WTC11 (cell line): ENCODE results near the gene CALN1. TPM values are rescaled to one million over a fixed set of nuclear protein-coding genes. Genes with fewer than 3 reads are reported as not detected.

Source experiments
- ATAC-seq: fragments of 200-7000 bp; cut with Tn5 transposase; 2 replicates; pipeline ENCODE4 v1.10.0; 2021; ENCODE audit warnings: mild to moderate bottlenecking, moderate library complexity
- CTCF ChIA-PET: fragments of 300-600 bp; sonication (Branson Sonifier 250); formaldehyde crosslinking; loops from one replicate; lab custom pipeline; 2021; ENCODE audit warnings: antibody characterized with exemption; lab: Charles Lee
- POLR2A ChIA-PET: fragments of 350-600 bp; sonication (Branson Sonifier 250); formaldehyde crosslinking; loops from one replicate; lab custom pipeline; 2021; ENCODE audit warnings: antibody characterized with exemption; lab: Charles Lee
- DNase-seq: peaks from one replicate; pipeline ENCODE4 v3.0.0; 2021; ENCODE audit warnings: low spot score
- H3K27ac Mint-ChIP-seq: 2 replicates; pipeline ENCODE4 v1.8.0; 2021; ENCODE audit warnings: mixed read lengths
- H3K27me3 Mint-ChIP-seq: 2 replicates; pipeline ENCODE4 v1.8.0; 2021; ENCODE audit warnings: low read depth, mild to moderate bottlenecking, moderate library complexity, mixed read lengths
- H3K36me3 Mint-ChIP-seq: 2 replicates; pipeline ENCODE4 v1.8.0; 2021; ENCODE audit warnings: mixed read lengths
- H3K4me1 Mint-ChIP-seq: 2 replicates; pipeline ENCODE4 v1.8.0; 2022; ENCODE audit warnings: mixed read lengths
- H3K4me3 Mint-ChIP-seq: 2 replicates; pipeline ENCODE4 v1.8.0; 2021; ENCODE audit warnings: mild to moderate bottlenecking, moderate library complexity, mixed read lengths
- H3K9me3 Mint-ChIP-seq: 2 replicates; pipeline ENCODE4 v1.8.0; 2021; ENCODE audit warnings: mixed read lengths
- AFF4 ChIP-seq: sonication (generic); formaldehyde crosslinking; IDR thresholded peaks from 2 replicates; pipeline ENCODE4 v1.8.1; 2023; ENCODE audit warnings: mild to moderate bottlenecking, missing genetic modification reagents, borderline replicate concordance
- E2F5 ChIP-seq: sonication (generic); formaldehyde crosslinking; IDR thresholded peaks from 2 replicates; pipeline ENCODE4 v1.8.1; 2022; ENCODE audit warnings: mild to moderate bottlenecking, moderate library complexity, missing genetic modification reagents
- GRHL2 ChIP-seq: fragments of 250-450 bp; sonication (Bioruptor Pico); IDR thresholded peaks from 2 replicates; pipeline ENCODE4 v1.8.0; 2022; ENCODE audit warnings: mild to moderate bottlenecking, moderate library complexity; ENCODE audit not compliant: insufficient replicate concordance, severe bottlenecking
- IRF2 ChIP-seq: sonication (generic); formaldehyde crosslinking; IDR thresholded peaks from 2 replicates; pipeline ENCODE4 v1.8.0; 2022; ENCODE audit warnings: low read depth, missing genetic modification reagents, borderline replicate concordance
- NR2C2 ChIP-seq: sonication (generic); formaldehyde crosslinking; IDR thresholded peaks from 2 replicates; pipeline ENCODE4 v1.8.0; 2022; ENCODE audit warnings: mild to moderate bottlenecking, missing genetic modification reagents
- SMAD3 ChIP-seq: sonication (generic); formaldehyde crosslinking; IDR thresholded peaks from 2 replicates; pipeline ENCODE4 v1.8.0; 2022; ENCODE audit warnings: missing genetic modification reagents, mild to moderate bottlenecking, borderline replicate concordance
- ZBTB21 ChIP-seq: sonication (generic); formaldehyde crosslinking; IDR thresholded peaks from 2 replicates; pipeline ENCODE4 v1.8.1; 2023; ENCODE audit warnings: mild to moderate bottlenecking, missing genetic modification reagents, borderline replicate concordance
- ZNF416 ChIP-seq: fragments of 250-450 bp; sonication (Bioruptor Pico); IDR thresholded peaks from 2 replicates; pipeline ENCODE4 v1.9.0; 2021; ENCODE audit warnings: mild to moderate bottlenecking, inconsistent platforms
- total RNA-seq: library from RNA; stranded (reverse); gene quantifications from 3 replicates; pipeline ENCODE4 v1.2.3, GENCODE V29; 2021
- TF ChIP-seq, protein P1 (sequence below): fragments of 250-450 bp; sonication (Bioruptor Pico); IDR thresholded peaks from 2 replicates; pipeline ENCODE4 v1.9.0; 2021; ENCODE audit warnings: mild to moderate bottlenecking
- TF ChIP-seq, protein P2 (sequence below): fragments of 250-450 bp; sonication (Bioruptor Pico); IDR thresholded peaks from 2 replicates; pipeline ENCODE4 v1.9.0; 2021; ENCODE audit warnings: mild to moderate bottlenecking, borderline replicate concordance
- TF ChIP-seq, protein P3 (sequence below): sonication (generic); formaldehyde crosslinking; IDR thresholded peaks from 2 replicates; pipeline ENCODE4 v1.8.0; 2022; ENCODE audit warnings: mild to moderate bottlenecking, missing genetic modification reagents

The CALN1 gene
- total RNA-seq, 1 experiment from 2014 or later = 10.5 TPM

DNA sequence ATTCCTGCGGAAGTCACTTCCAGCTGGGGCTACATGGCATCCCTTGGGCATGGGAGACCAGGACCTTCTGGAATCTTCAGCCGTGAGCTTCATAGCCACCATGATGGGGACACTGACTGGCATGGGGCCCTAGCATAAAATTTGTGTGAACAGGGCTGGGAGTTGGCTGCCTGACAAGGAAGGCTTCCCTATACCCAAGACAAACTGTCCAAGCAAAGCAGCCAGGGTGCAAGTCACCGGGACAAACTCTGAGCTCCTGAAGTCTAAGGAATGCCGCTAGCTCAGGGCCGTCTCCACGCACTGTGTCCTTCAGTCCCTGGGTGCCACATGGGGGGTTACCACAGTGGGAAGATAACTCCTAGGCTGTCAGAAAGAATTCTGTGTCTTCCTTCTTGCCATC is 627.4 kb downstream of the CALN1 start:
- Mint-ChIP-seq H3K9me3 (peaks cover 35% of the 10 kb centered on the region), H3K36me3 (peaks cover 37% of the 10 kb centered on the region), H3K4me3 (no peak overlapping the region), H3K27ac (no peak overlapping the region)
- CTCF ChIA-PET = interaction anchor here (2.4 kb wide), 1 partner anchor 33 kb away, joined by 12 read pairs; no protein-coding TSS in a partner anchor
- no peak for ATAC-seq
- TF ChIP-seq, protein P1, sequence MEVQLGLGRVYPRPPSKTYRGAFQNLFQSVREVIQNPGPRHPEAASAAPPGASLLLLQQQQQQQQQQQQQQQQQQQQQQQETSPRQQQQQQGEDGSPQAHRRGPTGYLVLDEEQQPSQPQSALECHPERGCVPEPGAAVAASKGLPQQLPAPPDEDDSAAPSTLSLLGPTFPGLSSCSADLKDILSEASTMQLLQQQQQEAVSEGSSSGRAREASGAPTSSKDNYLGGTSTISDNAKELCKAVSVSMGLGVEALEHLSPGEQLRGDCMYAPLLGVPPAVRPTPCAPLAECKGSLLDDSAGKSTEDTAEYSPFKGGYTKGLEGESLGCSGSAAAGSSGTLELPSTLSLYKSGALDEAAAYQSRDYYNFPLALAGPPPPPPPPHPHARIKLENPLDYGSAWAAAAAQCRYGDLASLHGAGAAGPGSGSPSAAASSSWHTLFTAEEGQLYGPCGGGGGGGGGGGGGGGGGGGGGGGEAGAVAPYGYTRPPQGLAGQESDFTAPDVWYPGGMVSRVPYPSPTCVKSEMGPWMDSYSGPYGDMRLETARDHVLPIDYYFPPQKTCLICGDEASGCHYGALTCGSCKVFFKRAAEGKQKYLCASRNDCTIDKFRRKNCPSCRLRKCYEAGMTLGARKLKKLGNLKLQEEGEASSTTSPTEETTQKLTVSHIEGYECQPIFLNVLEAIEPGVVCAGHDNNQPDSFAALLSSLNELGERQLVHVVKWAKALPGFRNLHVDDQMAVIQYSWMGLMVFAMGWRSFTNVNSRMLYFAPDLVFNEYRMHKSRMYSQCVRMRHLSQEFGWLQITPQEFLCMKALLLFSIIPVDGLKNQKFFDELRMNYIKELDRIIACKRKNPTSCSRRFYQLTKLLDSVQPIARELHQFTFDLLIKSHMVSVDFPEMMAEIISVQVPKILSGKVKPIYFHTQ = no peak
- TF ChIP-seq, protein P2, sequence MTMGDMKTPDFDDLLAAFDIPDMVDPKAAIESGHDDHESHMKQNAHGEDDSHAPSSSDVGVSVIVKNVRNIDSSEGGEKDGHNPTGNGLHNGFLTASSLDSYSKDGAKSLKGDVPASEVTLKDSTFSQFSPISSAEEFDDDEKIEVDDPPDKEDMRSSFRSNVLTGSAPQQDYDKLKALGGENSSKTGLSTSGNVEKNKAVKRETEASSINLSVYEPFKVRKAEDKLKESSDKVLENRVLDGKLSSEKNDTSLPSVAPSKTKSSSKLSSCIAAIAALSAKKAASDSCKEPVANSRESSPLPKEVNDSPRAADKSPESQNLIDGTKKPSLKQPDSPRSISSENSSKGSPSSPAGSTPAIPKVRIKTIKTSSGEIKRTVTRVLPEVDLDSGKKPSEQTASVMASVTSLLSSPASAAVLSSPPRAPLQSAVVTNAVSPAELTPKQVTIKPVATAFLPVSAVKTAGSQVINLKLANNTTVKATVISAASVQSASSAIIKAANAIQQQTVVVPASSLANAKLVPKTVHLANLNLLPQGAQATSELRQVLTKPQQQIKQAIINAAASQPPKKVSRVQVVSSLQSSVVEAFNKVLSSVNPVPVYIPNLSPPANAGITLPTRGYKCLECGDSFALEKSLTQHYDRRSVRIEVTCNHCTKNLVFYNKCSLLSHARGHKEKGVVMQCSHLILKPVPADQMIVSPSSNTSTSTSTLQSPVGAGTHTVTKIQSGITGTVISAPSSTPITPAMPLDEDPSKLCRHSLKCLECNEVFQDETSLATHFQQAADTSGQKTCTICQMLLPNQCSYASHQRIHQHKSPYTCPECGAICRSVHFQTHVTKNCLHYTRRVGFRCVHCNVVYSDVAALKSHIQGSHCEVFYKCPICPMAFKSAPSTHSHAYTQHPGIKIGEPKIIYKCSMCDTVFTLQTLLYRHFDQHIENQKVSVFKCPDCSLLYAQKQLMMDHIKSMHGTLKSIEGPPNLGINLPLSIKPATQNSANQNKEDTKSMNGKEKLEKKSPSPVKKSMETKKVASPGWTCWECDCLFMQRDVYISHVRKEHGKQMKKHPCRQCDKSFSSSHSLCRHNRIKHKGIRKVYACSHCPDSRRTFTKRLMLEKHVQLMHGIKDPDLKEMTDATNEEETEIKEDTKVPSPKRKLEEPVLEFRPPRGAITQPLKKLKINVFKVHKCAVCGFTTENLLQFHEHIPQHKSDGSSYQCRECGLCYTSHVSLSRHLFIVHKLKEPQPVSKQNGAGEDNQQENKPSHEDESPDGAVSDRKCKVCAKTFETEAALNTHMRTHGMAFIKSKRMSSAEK (CRISPR knock-in tag) = no peak
- TF ChIP-seq IRF2 (CRISPR knock-in tag) (no peak), NR2C2 (CRISPR knock-in tag) (no peak), ZBTB21 (no peak), AFF4 (no peak), SMAD3 (no peak), E2F5 (no peak), ZNF416 (CRISPR knock-in tag) (no peak), GRHL2 (CRISPR knock-in tag) (no peak)
- TF ChIP-seq, protein P3, sequence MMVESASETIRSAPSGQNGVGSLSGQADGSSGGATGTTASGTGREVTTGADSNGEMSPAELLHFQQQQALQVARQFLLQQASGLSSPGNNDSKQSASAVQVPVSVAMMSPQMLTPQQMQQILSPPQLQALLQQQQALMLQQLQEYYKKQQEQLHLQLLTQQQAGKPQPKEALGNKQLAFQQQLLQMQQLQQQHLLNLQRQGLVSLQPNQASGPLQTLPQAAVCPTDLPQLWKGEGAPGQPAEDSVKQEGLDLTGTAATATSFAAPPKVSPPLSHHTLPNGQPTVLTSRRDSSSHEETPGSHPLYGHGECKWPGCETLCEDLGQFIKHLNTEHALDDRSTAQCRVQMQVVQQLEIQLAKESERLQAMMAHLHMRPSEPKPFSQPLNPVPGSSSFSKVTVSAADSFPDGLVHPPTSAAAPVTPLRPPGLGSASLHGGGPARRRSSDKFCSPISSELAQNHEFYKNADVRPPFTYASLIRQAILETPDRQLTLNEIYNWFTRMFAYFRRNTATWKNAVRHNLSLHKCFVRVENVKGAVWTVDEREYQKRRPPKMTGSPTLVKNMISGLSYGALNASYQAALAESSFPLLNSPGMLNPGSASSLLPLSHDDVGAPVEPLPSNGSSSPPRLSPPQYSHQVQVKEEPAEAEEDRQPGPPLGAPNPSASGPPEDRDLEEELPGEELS (CRISPR knock-in tag) = no peak
- TF ChIP-seq, all 79 proteins: peak for 0
- DNase-seq = no peak
- Mint-ChIP-seq H3K4me1 (peaks cover 36% of the 10 kb centered on the region), H3K27me3 (peaks cover 6% of the 10 kb centered on the region)
- POLR2A ChIA-PET = no interaction called here
